Mucosa of rectum (tissue), 2 donors: ENCODE measurements around the gene IL15RA.
"Not testable (repeated sequence)": the region's sequence is repeated elsewhere in the genome, so short reads cannot be mapped to it uniquely, and the experiment has no call there.

ENCODE experiments used
- H3K27ac ChIP-seq, 2 donors: one replicate each; pipeline ENCODE4 v1.7.0; 2013; ENCODE audit warnings: inconsistent platforms in 2 of 2, low read depth in 2 of 2, low read length in 2 of 2
- H3K27me3 ChIP-seq, 2 donors: one replicate each; pipeline ENCODE4 v1.7.0; 2013; ENCODE audit warnings: low read length in 2 of 2; ENCODE audit not compliant: control insufficient read depth in 2 of 2, insufficient read depth in 2 of 2
- H3K36me3 ChIP-seq, 2 donors: one replicate each; pipeline ENCODE4 v1.7.0; 2013; ENCODE audit warnings: low read length in 2 of 2; ENCODE audit not compliant: control insufficient read depth in 2 of 2, insufficient read depth in 2 of 2
- H3K4me1 ChIP-seq, 2 donors: one replicate each; pipeline ENCODE4 v1.7.0; 2013; ENCODE audit warnings: low read length in 2 of 2, mild to moderate bottlenecking in 1 of 2; ENCODE audit not compliant: control insufficient read depth in 2 of 2, insufficient read depth in 2 of 2
- H3K4me3 ChIP-seq, 2 donors: one replicate each; pipeline ENCODE4 v1.7.0; 2013; ENCODE audit warnings: low read length in 2 of 2
- H3K9ac ChIP-seq, 2 donors: one replicate each; pipeline ENCODE4 v1.7.0; 2013; ENCODE audit warnings: low read length in 2 of 2, low read depth in 1 of 2, mild to moderate bottlenecking in 1 of 2
- H3K9me3 ChIP-seq, 2 donors: one replicate each; pipeline ENCODE4 v1.7.0; 2013; ENCODE audit warnings: low read length in 2 of 2; ENCODE audit not compliant: control insufficient read depth in 2 of 2
- donor health status: healthy.
- donor health status: Normal muscosa, but diverticular disease.

Gene IL15RA

GRCh38 chr10:5915451-5915850, 61.9 kb downstream of the IL15RA start:
- H3K4me3 ChIP-seq, result no peak overlapping the region
- H3K27me3 ChIP-seq, result no peaks in the 10 kb centered on the region
- no peaks in the 10 kb centered on the region for H3K4me1 ChIP-seq
- no peaks in the 10 kb centered on the region for H3K9me3 ChIP-seq
- H3K36me3 ChIP-seq, result peaks cover 83% of the 10 kb centered on the region in 2 donors
- H3K9ac ChIP-seq, result no peak overlapping the region
- H3K27ac ChIP-seq, result no peak overlapping the region

GRCh38 chr10:5913736-5914135, 63.6 kb downstream of the IL15RA start:
- no peak overlapping the region for H3K9ac ChIP-seq
- H3K27ac ChIP-seq, result peak overlapping the region in 1 of 2 donors; percentile 2
- peaks cover 88 to 94% of the 10 kb centered on the region in 2 donors for H3K36me3 ChIP-seq
- no peaks in the 10 kb centered on the region for H3K27me3 ChIP-seq
- no peaks in the 10 kb centered on the region for H3K4me1 ChIP-seq
- H3K4me3 ChIP-seq, result no peak overlapping the region
- no peaks in the 10 kb centered on the region for H3K9me3 ChIP-seq

- Histone ChIP-seq H3K9me3 (no peaks in the 10 kb centered on the region), H3K27ac (no peak overlapping the region), H3K36me3 (peaks cover 69 to 83% of the 10 kb centered on the region in 2 donors), H3K4me3 (no peak overlapping the region), H3K9ac (no peak overlapping the region), H3K4me1 (no peaks in the 10 kb centered on the region), H3K27me3 (no peaks in the 10 kb centered on the region)
Observed at GRCh38 chr10:5911670-5912069, 65.7 kb downstream of the IL15RA start.

- H3K4me1 ChIP-seq, result no peaks in the 10 kb centered on the region
- no peaks in the 10 kb centered on the region for H3K27me3 ChIP-seq
- no peak overlapping the region for H3K4me3 ChIP-seq
- H3K27ac ChIP-seq, result no peak overlapping the region
- no peaks in the 10 kb centered on the region for H3K9me3 ChIP-seq
- peaks cover 64 to 79% of the 10 kb centered on the region in 2 donors for H3K36me3 ChIP-seq
- no peak overlapping the region for H3K9ac ChIP-seq
Observed at GRCh38 chr10:5910323-5911100, 66.8 kb downstream of the IL15RA start.

- H3K4me3 ChIP-seq, H3K9ac ChIP-seq, H3K4me1 ChIP-seq, H3K27me3 ChIP-seq, H3K27ac ChIP-seq, H3K9me3 ChIP-seq: not testable (repeated sequence)
- H3K36me3 ChIP-seq, result peaks cover 45 to 61% of the 10 kb centered on the region in 2 donors
Observed at GRCh38 chr10:5908676-5909075, 68.7 kb downstream of the IL15RA start.

GRCh38 chr10:5906651-5907050, 70.7 kb downstream of the IL15RA start:
- H3K9ac ChIP-seq, result no peak overlapping the region
- no peak overlapping the region for H3K27ac ChIP-seq

GRCh38 chr10:5905854-5906507, 71.4 kb downstream of the IL15RA start:
- H3K27me3 ChIP-seq, result no peaks in the 10 kb centered on the region
- no peak overlapping the region for H3K27ac ChIP-seq
- H3K9ac ChIP-seq, result no peak overlapping the region
- H3K4me1 ChIP-seq, result no peaks in the 10 kb centered on the region
- H3K9me3 ChIP-seq, result no peaks in the 10 kb centered on the region
- H3K4me3 ChIP-seq, result no peak overlapping the region
- peaks cover 27 to 38% of the 10 kb centered on the region in 2 donors for H3K36me3 ChIP-seq

More at GRCh38 chr10:5906651-5907050, 70.7 kb downstream of the IL15RA start:
- H3K4me1 ChIP-seq, result no peaks in the 10 kb centered on the region
- no peaks in the 10 kb centered on the region for H3K9me3 ChIP-seq
- no peaks in the 10 kb centered on the region for H3K27me3 ChIP-seq
- H3K36me3 ChIP-seq, result peaks cover 33 to 45% of the 10 kb centered on the region in 2 donors
- H3K4me3 ChIP-seq, result no peak overlapping the region

GRCh38 chr10:5904227-5904626, 73.1 kb downstream of the IL15RA start:
- peaks cover 15 to 21% of the 10 kb centered on the region in 2 donors for H3K36me3 ChIP-seq
- no peaks in the 10 kb centered on the region for H3K27me3 ChIP-seq
- H3K9ac ChIP-seq, result no peak overlapping the region
- H3K9me3 ChIP-seq, result no peaks in the 10 kb centered on the region
- H3K27ac ChIP-seq, result peak overlapping the region in 1 of 2 donors; percentile 0
- H3K4me1 ChIP-seq, result no peaks in the 10 kb centered on the region
- H3K4me3 ChIP-seq, result no peak overlapping the region

- H3K9me3 ChIP-seq, result no peaks in the 10 kb centered on the region
Observed at GRCh38 chr10:5903563-5903962, 73.8 kb downstream of the IL15RA start.

GRCh38 chr10:5902511-5903274, 74.7 kb downstream of the IL15RA start:
- H3K9me3 ChIP-seq, result no peaks in the 10 kb centered on the region
- no peaks in the 10 kb centered on the region for H3K27me3 ChIP-seq
- H3K36me3 ChIP-seq, result peaks cover 12 to 17% of the 10 kb centered on the region in 2 donors
- H3K4me3 ChIP-seq, result no peak overlapping the region
- peak overlapping the region in 1 of 2 donors; percentile 3 for H3K9ac ChIP-seq
- no peaks in the 10 kb centered on the region for H3K4me1 ChIP-seq
- no peak overlapping the region for H3K27ac ChIP-seq

More at GRCh38 chr10:5903563-5903962, 73.8 kb downstream of the IL15RA start:
- H3K27ac ChIP-seq, result peak overlapping the region in 1 of 2 donors; percentile 0
- H3K4me3 ChIP-seq, result no peak overlapping the region
- H3K36me3 ChIP-seq, result peaks cover 10 to 19% of the 10 kb centered on the region in 2 donors
- H3K9ac ChIP-seq, result no peak overlapping the region
- no peaks in the 10 kb centered on the region for H3K4me1 ChIP-seq
- H3K27me3 ChIP-seq, result no peaks in the 10 kb centered on the region
